Activated CD4-positive, CD25-positive, alpha-beta regulatory T cell treated with anti-CD3 and anti-CD28 coated beads, Interleukin-2, amount 50 U/mL, for 16 hours (primary cell): ENCODE results near the gene CYP4F22.
"Not testable (repeated sequence)": the region's sequence is repeated elsewhere in the genome, so short reads cannot be mapped to it uniquely, and the experiment has no call there.

Source experiments
- DNase-seq: peaks from one replicate; pipeline ENCODE4 v3.0.0-alpha.2; 2020; ENCODE audit warnings: low read depth, low spot score

Gene CYP4F22

DNA sequence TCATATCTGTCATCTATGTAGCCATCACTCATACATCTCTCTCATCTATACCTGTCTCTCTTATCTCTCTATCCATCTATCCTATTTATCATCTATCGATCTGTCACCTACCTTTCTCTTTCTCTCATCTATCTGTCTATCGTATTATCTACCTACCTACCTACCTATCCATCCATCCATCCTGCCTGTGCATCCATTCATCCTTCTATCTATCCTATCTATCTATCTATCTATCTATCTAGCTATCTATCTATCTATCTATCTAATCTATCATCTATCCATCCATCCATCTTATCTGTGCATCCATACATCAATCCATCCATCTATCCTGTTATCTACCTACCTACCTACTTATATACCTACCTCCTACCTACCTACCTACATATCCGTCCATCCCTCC is 62.1 kb downstream of the CYP4F22 start:
- no peak for DNase-seq

- no peak for DNase-seq
These were observed 67.1 kb downstream of the CYP4F22 start for GRCh38 chr19:15575406-15575805.

- DNase-seq: no peak
These were observed 68.3 kb downstream of the CYP4F22 start for GRCh38 chr19:15576526-15577156.

DNA sequence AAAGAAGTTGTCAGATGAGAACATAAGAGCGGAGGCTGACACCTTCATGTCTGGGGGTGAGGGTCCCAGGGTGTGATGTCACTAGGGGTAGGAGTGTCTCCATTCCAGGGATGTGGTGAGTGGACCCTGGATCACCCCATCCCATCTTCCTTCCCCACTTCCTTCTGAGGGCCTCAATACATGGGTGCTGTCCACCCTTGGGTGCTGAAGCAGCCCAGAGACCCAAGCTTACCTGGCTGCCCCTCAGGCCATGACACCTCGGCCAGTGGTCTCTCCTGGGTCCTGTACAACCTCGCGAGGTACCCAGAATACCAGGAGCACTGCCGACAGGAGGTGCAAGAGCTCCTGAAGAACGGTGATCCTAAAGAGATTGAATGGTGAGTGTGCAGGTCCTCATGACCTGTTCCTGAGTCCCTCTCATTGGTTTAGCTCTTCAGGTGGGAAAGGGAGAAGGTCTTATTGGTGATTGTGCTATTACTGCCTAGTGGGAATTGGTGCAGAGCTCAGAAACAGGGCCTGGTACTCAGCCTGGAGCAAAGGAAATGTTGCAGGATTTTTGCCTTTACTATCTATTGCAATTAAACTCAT is 69.0 kb downstream of the CYP4F22 start:
- no peak for DNase-seq

DNA sequence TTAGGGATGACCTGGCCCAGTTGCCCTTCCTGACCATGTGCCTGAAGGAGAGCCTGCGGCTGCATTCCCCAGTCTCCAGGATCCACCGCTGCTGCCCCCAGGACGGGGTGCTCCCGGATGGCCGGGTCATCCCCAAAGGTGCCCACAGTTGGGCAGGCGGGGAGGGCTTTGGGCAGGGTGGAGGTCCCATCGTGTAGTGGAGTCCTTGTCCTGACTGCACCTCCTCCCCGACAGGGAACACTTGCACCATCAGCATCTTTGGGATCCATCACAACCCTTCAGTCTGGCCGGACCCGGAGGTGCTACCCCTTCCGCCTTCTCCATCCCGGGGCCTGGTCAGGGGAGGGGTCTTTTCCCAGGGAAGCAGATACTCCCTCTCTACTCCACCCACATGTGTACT is 75.0 kb downstream of the CYP4F22 start:
- no peak for DNase-seq

DNA sequence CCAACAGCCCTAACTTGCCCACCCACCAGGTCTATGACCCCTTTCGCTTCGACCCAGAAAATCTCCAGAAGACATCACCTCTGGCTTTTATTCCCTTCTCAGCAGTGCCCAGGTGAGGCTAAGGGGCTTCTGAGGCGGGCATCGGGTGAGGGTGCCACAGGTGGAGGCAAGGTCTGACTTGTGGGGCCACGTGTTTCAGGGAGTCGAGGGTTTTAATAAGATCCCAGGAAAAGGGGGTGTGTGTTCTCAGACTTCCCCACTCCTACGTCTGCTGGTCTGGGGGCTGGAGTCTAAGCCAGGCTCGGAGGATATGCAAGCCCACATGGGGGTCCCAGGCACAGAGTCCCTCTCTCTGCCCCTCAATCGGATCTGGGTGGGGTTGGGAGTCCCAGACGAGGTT is 75.8 kb downstream of the CYP4F22 start:
- DNase-seq: no peak

DNA sequence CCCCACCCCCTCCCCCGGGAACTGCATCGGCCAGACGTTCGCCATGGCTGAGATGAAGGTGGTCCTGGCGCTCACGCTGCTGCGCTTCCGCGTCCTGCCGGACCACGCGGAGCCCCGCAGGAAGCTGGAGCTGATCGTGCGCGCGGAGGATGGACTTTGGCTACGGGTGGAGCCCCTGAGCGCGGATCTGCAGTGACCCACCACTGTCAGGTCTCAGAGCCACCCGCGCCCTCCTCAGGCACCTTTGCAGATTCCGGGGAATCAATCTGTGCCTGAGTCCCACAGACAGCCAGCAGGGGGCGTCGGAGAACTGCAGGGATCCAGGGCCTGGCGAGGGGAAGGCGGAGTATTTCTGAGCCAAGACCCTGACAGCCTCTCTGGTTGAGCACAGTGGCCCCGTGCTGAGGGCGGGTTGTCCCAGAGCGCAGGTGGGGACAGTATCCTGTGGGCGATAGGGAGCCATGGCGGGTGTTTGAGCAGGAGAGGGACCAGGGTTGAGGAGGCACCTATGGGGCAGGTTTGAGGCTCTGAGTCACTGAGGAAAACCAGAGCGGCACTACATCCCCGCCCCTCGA is 76.3 kb downstream of the CYP4F22 start:
- DNase-seq: peak; percentile 71

DNA sequence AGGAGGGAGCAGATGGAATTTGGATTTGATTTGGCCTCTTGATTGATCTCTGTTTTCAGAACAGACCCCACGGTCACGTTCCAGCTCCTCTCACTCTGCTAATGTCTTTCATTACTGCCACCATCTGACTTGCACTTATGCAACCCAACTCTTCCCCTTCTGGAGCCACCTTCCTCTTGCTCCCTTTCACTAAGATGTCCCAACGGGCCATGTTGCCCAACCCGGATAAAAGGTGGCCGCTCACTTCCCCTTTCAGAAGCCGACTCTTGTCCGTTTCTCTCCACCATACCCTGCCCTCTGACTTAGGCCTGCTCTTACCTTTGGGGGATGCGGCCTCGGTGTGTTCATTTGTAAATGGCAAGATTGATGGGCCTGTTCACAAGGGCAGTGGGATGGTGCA is 79.3 kb downstream of the CYP4F22 start:
- no peak for DNase-seq

GRCh38 chr19:15588265-15588664 is 79.9 kb downstream of the CYP4F22 start:
- DNase-seq: no peak

DNA sequence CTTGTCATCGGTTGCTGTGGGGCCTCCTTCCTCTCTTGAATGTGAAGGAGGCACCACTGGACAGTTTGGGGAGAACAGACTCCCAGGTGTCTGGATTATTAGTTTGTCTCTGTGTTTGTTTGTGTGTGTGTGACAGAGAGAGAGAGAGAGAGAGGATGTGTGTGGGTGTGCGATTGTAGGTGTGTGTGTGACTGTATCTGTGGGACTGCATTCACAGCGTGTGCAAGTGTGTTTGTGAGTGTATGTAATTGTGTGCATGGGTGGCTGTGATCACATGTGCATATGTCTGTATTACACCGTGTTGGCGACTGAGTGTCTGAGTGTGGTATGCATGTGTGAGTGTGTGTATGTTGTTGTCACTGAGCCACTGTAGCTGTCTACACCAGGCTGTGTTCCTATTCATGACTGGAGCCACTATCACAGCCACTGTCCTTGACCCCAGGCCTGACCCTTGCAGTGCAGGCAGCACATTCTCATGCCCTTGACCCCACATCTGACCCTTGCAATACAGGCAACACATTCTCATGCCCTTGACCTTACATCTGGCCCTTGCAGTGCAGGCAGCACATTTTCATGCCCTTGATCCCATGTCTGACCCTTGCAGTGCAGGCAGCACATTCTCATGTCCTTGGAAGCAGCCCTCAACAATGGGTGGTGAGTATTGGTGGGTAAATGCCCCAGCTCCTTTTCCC is 81.6 kb downstream of the CYP4F22 start:
- DNase-seq: no peak

GRCh38 chr19:15591796-15592195 is 83.5 kb downstream of the CYP4F22 start:
- DNase-seq: no peak

GRCh38 chr19:15592506-15592905 is 84.2 kb downstream of the CYP4F22 start:
- DNase-seq: not testable (repeated sequence)

- not testable (repeated sequence) for DNase-seq
These were observed 85.4 kb downstream of the CYP4F22 start for GRCh38 chr19:15593766-15594165.

- no peak for DNase-seq
These were observed 86.7 kb downstream of the CYP4F22 start for GRCh38 chr19:15595069-15595468.
